HL-60 (cell line): Measurements from ENCODE around the gene NMNAT1.
A peak's percentile ranks its signal among the peaks of the same experiment; 100 is the strongest.

Experiments used
- CTCF ChIP-seq: IDR thresholded peaks from one replicate; pipeline ENCODE4 v1.5.1; 2011; ENCODE audit warnings: low read length, control low read depth, inconsistent platforms; ENCODE audit not compliant: insufficient read depth
- GABPA ChIP-seq: IDR thresholded peaks from 2 replicates; pipeline ENCODE4 v1.6.1; 2012; ENCODE audit warnings: low read depth
- POLR2AphosphoS5 ChIP-seq: IDR thresholded peaks from 2 replicates; pipeline ENCODE4 v1.6.1; 2012; ENCODE audit warnings: low read depth

GRCh38 chr1:9942939-9943788, at the start of gene NMNAT1, which contains the start of gene LZIC:
- no peak for TF ChIP-seq CTCF
- peak; percentile 100 for TF ChIP-seq GABPA
- TF ChIP-seq POLR2AphosphoS5, result peak; percentile 91
